SK-N-SH (cell line): ENCODE results near the gene ADGRA1. TPM values are rescaled to one million over a fixed set of nuclear protein-coding genes. Genes with fewer than 3 reads are reported as not detected.

Experiments used
- CTCF ChIA-PET: fragments of 300-600, 350-600 bp; formaldehyde crosslinking; extraction: SDS; loops from one replicate; lab custom pipeline; 2021; lab: Yijun Ruan, JAX
- POLR2A ChIA-PET: fragments of 350-600 bp; sonication (Branson Sonifier 250); formaldehyde crosslinking; extraction: SDS; loops from one replicate; lab custom pipeline; 2020; ENCODE audit warnings: antibody characterized with exemption, inconsistent platforms; lab: Yijun Ruan, JAX
- DNase-seq: peaks from one replicate; pipeline ENCODE4 v3.0.0; 2012
- H2AFZ ChIP-seq: fragments of 200-600 bp; sonication (generic); 2 replicates; pipeline ENCODE4 v1.8.1; 2016; ENCODE audit warnings: antibody characterized with exemption, mild to moderate bottlenecking, low read depth
- H3F3A ChIP-seq: fragments of 200-600 bp; sonication (generic); replicated peaks from 2 replicates; pipeline ENCODE3; 2016; ENCODE audit warnings: antibody characterized with exemption, mild to moderate bottlenecking; ENCODE audit not compliant: insufficient read depth
- H3K27ac ChIP-seq, 2 experiments: fragments of 200-500 bp in 1 of 2; fragments of 200-600 bp in 1 of 2; sonication (Bioruptor generic) in 1 of 2; sonication (generic), shearing (Covaris generic) in 1 of 2; 2 replicates each; pipeline versions ENCODE4 v1.5.1 to v1.6.1; 2014 to 2016; ENCODE audit warnings: low read depth in 2 of 2, inconsistent platforms in 1 of 2, low read length in 1 of 2, mild to moderate bottlenecking in 1 of 2, mixed read lengths in 1 of 2
- H3K27me3 ChIP-seq: fragments of 200-600 bp; sonication (generic), shearing (Covaris generic); 2 replicates; pipeline ENCODE4 v1.6.1; 2016; ENCODE audit warnings: mixed run types; ENCODE audit not compliant: insufficient read depth
- H3K36me3 ChIP-seq, 2 experiments: fragments of 200-500 bp in 1 of 2; fragments of 200-600 bp in 1 of 2; sonication (Bioruptor generic) in 1 of 2; sonication (generic) in 1 of 2; replicated peaks in 1 of 2; 2 replicates each; pipeline versions ENCODE3 to v1.5.1; 2014 to 2016; ENCODE audit warnings: low read length in 1 of 2, mild to moderate bottlenecking in 1 of 2; ENCODE audit not compliant: insufficient read depth in 2 of 2, control insufficient read depth in 1 of 2
- H3K4me1 ChIP-seq, 2 experiments: fragments of 200-500 bp in 1 of 2; fragments of 200-600 bp in 1 of 2; sonication (Bioruptor generic) in 1 of 2; sonication (generic), shearing (Covaris generic) in 1 of 2; 2 replicates each; pipeline versions ENCODE4 v1.5.1 to v1.6.1; 2014 to 2016; ENCODE audit warnings: low read depth in 1 of 2, low read length in 1 of 2, mixed run types in 1 of 2; ENCODE audit not compliant: insufficient read depth in 2 of 2, control insufficient read depth in 1 of 2
- H3K4me2 ChIP-seq: fragments of 200-600 bp; sonication (generic), shearing (Covaris generic); 2 replicates; pipeline ENCODE4 v1.6.1; 2017; ENCODE audit warnings: mixed run types
- H3K4me3 ChIP-seq, 2 experiments: fragments of 200-500 bp in 1 of 2; fragments of 200-600 bp in 1 of 2; sonication (Bioruptor generic) in 1 of 2; sonication (generic), shearing (Covaris generic) in 1 of 2; 2 replicates each; pipeline versions ENCODE4 v1.5.1 to v1.8.1; 2014 to 2016; ENCODE audit warnings: low read depth in 2 of 2, inconsistent platforms in 1 of 2, low read length in 1 of 2, mild to moderate bottlenecking in 1 of 2, mixed read lengths in 1 of 2, moderate library complexity in 1 of 2
- H3K79me2 ChIP-seq: fragments of 200-600 bp; sonication (generic); 2 replicates; pipeline ENCODE4 v1.8.1; 2017; ENCODE audit warnings: mild to moderate bottlenecking; ENCODE audit not compliant: insufficient read depth
- H3K9ac ChIP-seq: fragments of 200-600 bp; sonication (generic); 2 replicates; pipeline ENCODE4 v1.6.1; 2017; ENCODE audit warnings: mixed run types
- H3K9me2 ChIP-seq: fragments of 200-600 bp; sonication (generic); 2 replicates; pipeline ENCODE4 v1.6.1; 2017; ENCODE audit warnings: mixed run types
- H3K9me3 ChIP-seq: fragments of 200-600 bp; sonication (generic); 2 replicates; pipeline ENCODE4 v1.6.1; 2017; ENCODE audit warnings: mixed run types, mild to moderate bottlenecking, moderate library complexity
- H4K20me1 ChIP-seq: fragments of 200-600 bp; sonication (generic); 2 replicates; pipeline ENCODE4 v1.6.1; 2017; ENCODE audit warnings: mild to moderate bottlenecking, mixed run types; ENCODE audit not compliant: insufficient read depth
- GABPA ChIP-seq: IDR thresholded peaks from 2 replicates; pipeline ENCODE4 v1.4.0; 2012; ENCODE audit warnings: low read depth, mild to moderate bottlenecking
- NRF1 ChIP-seq: IDR thresholded peaks from 2 replicates; pipeline ENCODE4 v1.6.1; 2012; ENCODE audit warnings: low read depth, mild to moderate bottlenecking, low read length
- RAD21 ChIP-seq: IDR thresholded peaks from 2 replicates; pipeline ENCODE4 v1.6.1; 2012; ENCODE audit warnings: mild to moderate bottlenecking, low read length
- RFX5 ChIP-seq: IDR thresholded peaks from 2 replicates; pipeline ENCODE4 v1.6.1; 2012; ENCODE audit warnings: mild to moderate bottlenecking, improper control_type of control experiment, low read length
- TEAD4 ChIP-seq: IDR thresholded peaks from 2 replicates; pipeline ENCODE4 v1.4.0; 2012; ENCODE audit warnings: mild to moderate bottlenecking, borderline replicate concordance; ENCODE audit not compliant: insufficient read depth
- USF1 ChIP-seq: IDR thresholded peaks from 2 replicates; pipeline ENCODE4 v1.4.0; 2012; ENCODE audit warnings: low read depth, borderline replicate concordance
- YY1 ChIP-seq: IDR thresholded peaks from 2 replicates; pipeline ENCODE4 v1.4.0; 2012; ENCODE audit warnings: low read depth, mild to moderate bottlenecking
- WGBS: methylation state at CpG from one replicate; pipeline ENCODE4 v1.1.6; 2017; ENCODE audit warnings: low lambda C conversion rate; 5-methylcytosine and 5-hydroxymethylcytosine counted together
- polyA plus RNA-seq, 3 experiments: library from polyadenylated mRNA; depleted of rRNA; stranded (reverse); fragments of >200 nt; gene quantifications; 2 replicates each; pipeline ENCODE4 v1.2.3, GENCODE V29; 2012
- TF ChIP-seq, protein P1 (sequence below): fragments of 150-350 bp; IDR thresholded peaks from 2 replicates; pipeline ENCODE4 v1.6.1; 2017; ENCODE audit warnings: antibody characterized with exemption, low read length, low read depth, borderline replicate concordance
- TF ChIP-seq, protein P2 (sequence below): IDR thresholded peaks from 2 replicates; pipeline ENCODE4 v1.4.0; 2012; ENCODE audit warnings: low read depth

Gene ADGRA1
- not detected in 2 replicates for polyA plus RNA-seq (2012; rRNA removed)
- not detected in 2 replicates for polyA plus RNA-seq (2012; cell fraction: cytosol; rRNA removed)
- polyA plus RNA-seq (2012; cell fraction: nucleus; rRNA removed): not detected in 2 replicates

DNA sequence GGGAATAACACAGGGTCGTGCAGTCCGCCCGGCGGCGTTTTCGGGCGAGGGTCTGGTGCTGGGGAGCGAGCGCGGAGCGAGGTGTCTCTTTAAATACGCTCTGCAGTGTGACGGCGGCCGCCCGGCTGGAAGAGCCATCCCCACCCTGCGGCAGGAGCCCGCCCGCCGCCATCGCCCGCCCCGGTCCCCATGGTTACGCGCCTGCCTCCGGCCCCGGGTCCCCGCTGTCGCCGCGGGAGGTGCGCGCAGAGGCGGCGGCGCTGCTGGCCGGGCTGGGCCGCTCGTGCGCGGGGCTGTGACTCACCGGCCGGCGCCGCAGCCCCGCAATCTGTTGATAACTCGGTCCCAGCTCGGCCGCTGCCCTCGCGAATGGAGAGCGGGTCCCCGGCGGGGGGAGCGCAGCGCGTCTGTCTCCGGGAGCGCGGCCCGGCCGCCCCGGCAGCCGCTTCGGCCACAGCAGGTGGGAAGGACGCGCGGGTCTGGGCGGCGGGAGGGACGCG is at the start of gene ADGRA1:
Gene ADGRA1, plus strand, starts transcription at position 246 of the 500 bp plus-strand sequence. CDS start 986 bp downstream, outside the sequence.
- Histone ChIP-seq H3K9me2 (no peaks in the 10 kb centered on the region), H4K20me1 (no peaks in the 10 kb centered on the region), H3F3A (no peaks in the 10 kb centered on the region), H3K4me1 (no peaks in the 10 kb centered on the region), H3K27me3 (peaks cover 16% of the 10 kb centered on the region), H3K4me3 (no peak within 1 kb of the TSS), H3K36me3 (no peaks in the 10 kb centered on the region), H3K79me2 (no peaks in the 10 kb centered on the region), H3K9me3 (no peaks in the 10 kb centered on the region), H2AFZ (no peak within 1 kb of the TSS), H3K27ac (no peak within 1 kb of the TSS), H3K4me2 (no peak within 1 kb of the TSS), H3K9ac (no peak within 1 kb of the TSS)
- WGBS: 4% methylated on average over 19 of the region's 72 CpGs
- no peak for TF ChIP-seq YY1
- TF ChIP-seq, protein P1, sequence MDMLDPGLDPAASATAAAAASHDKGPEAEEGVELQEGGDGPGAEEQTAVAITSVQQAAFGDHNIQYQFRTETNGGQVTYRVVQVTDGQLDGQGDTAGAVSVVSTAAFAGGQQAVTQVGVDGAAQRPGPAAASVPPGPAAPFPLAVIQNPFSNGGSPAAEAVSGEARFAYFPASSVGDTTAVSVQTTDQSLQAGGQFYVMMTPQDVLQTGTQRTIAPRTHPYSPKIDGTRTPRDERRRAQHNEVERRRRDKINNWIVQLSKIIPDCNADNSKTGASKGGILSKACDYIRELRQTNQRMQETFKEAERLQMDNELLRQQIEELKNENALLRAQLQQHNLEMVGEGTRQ: no peak
- no peak for TF ChIP-seq RAD21
- no peak for TF ChIP-seq NRF1
- TF ChIP-seq USF1: no peak
- no peak for TF ChIP-seq RFX5
- peak; percentile 82 for DNase-seq
- POLR2A ChIA-PET: no interaction called here
- CTCF ChIA-PET: interaction anchor here (1.6 to 2.2 kb wide), 2 partner anchors 10 to 183 kb away, joined by 4 to 7 read pairs; no protein-coding TSS in a partner anchor

- no peak overlapping the region for H3K4me2 ChIP-seq
- CTCF ChIA-PET: interaction anchor here (0.6 to 0.8 kb wide), 2 partner anchors 16 to 33 kb away, joined by 3 read pairs; no protein-coding TSS in a partner anchor
- no peak overlapping the region for H3K9ac ChIP-seq
- no peaks in the 10 kb centered on the region for H3K9me3 ChIP-seq
- no peaks in the 10 kb centered on the region for H3K9me2 ChIP-seq
- H3K79me2 ChIP-seq: no peaks in the 10 kb centered on the region
- no peak overlapping the region for H3K4me3 ChIP-seq
- no peak overlapping the region for H3K27ac ChIP-seq
- no peaks in the 10 kb centered on the region for H3K36me3 ChIP-seq
- POLR2A ChIA-PET: no interaction called here
- H3K27me3 ChIP-seq: no peaks in the 10 kb centered on the region
- no peak for DNase-seq
- H2AFZ ChIP-seq: no peak overlapping the region
- H3K4me1 ChIP-seq: no peaks in the 10 kb centered on the region; a peak in 1 of 4 replicates
- no peaks in the 10 kb centered on the region for H3F3A ChIP-seq
- H4K20me1 ChIP-seq: no peaks in the 10 kb centered on the region
- TF ChIP-seq TEAD4: no peak
- no peak for TF ChIP-seq RAD21
- TF ChIP-seq, protein P1: no peak
- TF ChIP-seq, protein P2, sequence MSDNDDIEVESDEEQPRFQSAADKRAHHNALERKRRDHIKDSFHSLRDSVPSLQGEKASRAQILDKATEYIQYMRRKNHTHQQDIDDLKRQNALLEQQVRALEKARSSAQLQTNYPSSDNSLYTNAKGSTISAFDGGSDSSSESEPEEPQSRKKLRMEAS: no peak
- TF ChIP-seq GABPA: no peak
- WGBS: 56% methylated on average over 9 of the region's 28 CpGs
Observed at GRCh38 chr10:133038036-133038823, 49.5 kb upstream of the ADGRA1 start.
